Measurements from ENCODE around the gene TLN1. TPM values are rescaled to one million over a fixed set of nuclear protein-coding genes. Genes with fewer than 3 reads are reported as not detected.
A peak's percentile ranks its signal among the peaks of the same experiment; 100 is the strongest.

TLN1 gene
- total and polyA plus RNA-seq, 2 donors (not counting 1 experiment from before 2014, with no cell fraction given), result 102 to 280 TPM

GRCh38 chr9:35710818-35711500, 21.0 kb downstream of the TLN1 start:
- H3K9ac ChIP-seq (ENCODE audit: low read length), result no peak overlapping the region
- intact Hi-C loops (cut with micrococcal nuclease), result no loop called here
- H4K20me1 ChIP-seq (ENCODE audit: control insufficient read depth, insufficient read depth, low read length, poor library complexity, severe bottlenecking), result peaks cover 12% of the 10 kb centered on the region
- H3K27ac ChIP-seq (ENCODE audit: low read length in 2 of 2), result no peak overlapping the region
- TF ChIP-seq CTCF (IDR thresholded peaks at IDR 0.05) (no peak), EZH2 (IDR thresholded peaks at IDR 0.05; ENCODE audit: borderline replicate concordance, insufficient read depth, low read depth, low read length, poor library complexity, severe bottlenecking) (no peak)
- no peak for ATAC-seq (ENCODE audit: low read depth)
- no peak for DNase-seq
- H3K4me3 ChIP-seq (ENCODE audit: control extremely low read depth in 1 of 5, extremely low read depth in 1 of 5, insufficient read depth in 1 of 5, low read depth in 2 of 5, low read length in 4 of 5), result no peak overlapping the region
- Mint-ChIP-seq H3K4me1 (no peaks in the 10 kb centered on the region), H3K27me3 (no peaks in the 10 kb centered on the region), H3K27ac (peak overlapping the region; percentile 50), H3K9me3 (ENCODE audit: insufficient read depth) (no peaks in the 10 kb centered on the region), H3K4me3 (no peak overlapping the region)
- 100% methylated on average over 1 of the region's 7 CpGs for WGBS (ENCODE audit: insufficient coverage)
- no peaks in the 10 kb centered on the region for H3K4me1 ChIP-seq (ENCODE audit: control insufficient read depth in 2 of 2, insufficient read depth in 2 of 2, low read length in 2 of 2)
- CTCF ChIA-PET, result interaction anchor here (1.1 to 20.4 kb wide), 5 partner anchors 16 to 111 kb away, joined by 3 to 195 read pairs (median 4); partner anchors contain the start of gene TPM2
- H3K9me3 ChIP-seq (ENCODE audit: control extremely low read depth in 1 of 3, control insufficient read depth in 2 of 3, insufficient read depth in 1 of 3, low read length in 2 of 3), result no peaks in the 10 kb centered on the region
- H3K36me3 ChIP-seq (replicated peaks in 1 of 2; ENCODE audit: control extremely low read depth in 1 of 2, control insufficient read depth in 1 of 2, extremely low read depth in 1 of 2, insufficient read depth in 2 of 2, low read length in 1 of 2), result peaks cover 7 to 91% of the 10 kb centered on the region in 2 experiments
- H3K79me2 ChIP-seq (ENCODE audit: control insufficient read depth, insufficient read depth, low read length), result peaks cover 33% of the 10 kb centered on the region
- POLR2A ChIA-PET, result no interaction called here
- H3K27me3 ChIP-seq (replicated peaks in 1 of 4; ENCODE audit: control extremely low read depth in 1 of 4, control insufficient read depth in 3 of 4, insufficient read depth in 4 of 4, low read length in 3 of 4), result no peaks in the 10 kb centered on the region
- H2AFZ ChIP-seq (ENCODE audit: insufficient read depth, low read depth, low read length, poor library complexity, severe bottlenecking), result no peak overlapping the region
- H3K4me2 ChIP-seq (replicated peaks; ENCODE audit: low read depth, low read length, poor library complexity, severe bottlenecking), result no peak overlapping the region

- WGBS (ENCODE audit: insufficient coverage), result 100% methylated on average over 4 of the region's 4 CpGs
- H3K36me3 ChIP-seq (replicated peaks in 1 of 2; ENCODE audit: control extremely low read depth in 1 of 2, control insufficient read depth in 1 of 2, extremely low read depth in 1 of 2, insufficient read depth in 2 of 2, low read length in 1 of 2), result peaks cover 2 to 92% of the 10 kb centered on the region in 2 experiments
- H2AFZ ChIP-seq (ENCODE audit: insufficient read depth, low read depth, low read length, poor library complexity, severe bottlenecking), result no peak overlapping the region
- POLR2A ChIA-PET, result no interaction called here
- no peaks in the 10 kb centered on the region for H3K4me1 Mint-ChIP-seq
- H3K9me3 Mint-ChIP-seq (ENCODE audit: insufficient read depth), result no peaks in the 10 kb centered on the region
- no peak for DNase-seq
- TF ChIP-seq EZH2 (IDR thresholded peaks at IDR 0.05; ENCODE audit: borderline replicate concordance, insufficient read depth, low read depth, low read length, poor library complexity, severe bottlenecking) (no peak), CTCF (IDR thresholded peaks at IDR 0.05) (no peak)
- peaks cover 21% of the 10 kb centered on the region for H3K79me2 ChIP-seq (ENCODE audit: control insufficient read depth, insufficient read depth, low read length)
- no peak for ATAC-seq (ENCODE audit: low read depth)
- no peaks in the 10 kb centered on the region for H3K27me3 Mint-ChIP-seq
- CTCF ChIA-PET, result interaction anchor here (0.7 to 20.4 kb wide), 3 partner anchors 13 to 44 kb away, joined by 3 to 195 read pairs (median 4); partner anchors contain the start of genes ARHGEF39 and TPM2
- H3K9ac ChIP-seq (ENCODE audit: low read length), result no peak overlapping the region
- no peak overlapping the region for H3K4me3 ChIP-seq (ENCODE audit: control extremely low read depth in 1 of 5, extremely low read depth in 1 of 5, insufficient read depth in 1 of 5, low read depth in 2 of 5, low read length in 4 of 5)
- H3K27me3 ChIP-seq (replicated peaks in 1 of 4; ENCODE audit: control extremely low read depth in 1 of 4, control insufficient read depth in 3 of 4, insufficient read depth in 4 of 4, low read length in 3 of 4), result no peaks in the 10 kb centered on the region
- no peak overlapping the region for H3K4me3 Mint-ChIP-seq
- no peak overlapping the region for H3K4me2 ChIP-seq (replicated peaks; ENCODE audit: low read depth, low read length, poor library complexity, severe bottlenecking)
- no peak overlapping the region for H3K27ac ChIP-seq (ENCODE audit: low read length in 2 of 2)
- H3K27ac Mint-ChIP-seq, result no peak overlapping the region
- no peaks in the 10 kb centered on the region for H3K4me1 ChIP-seq (ENCODE audit: control insufficient read depth in 2 of 2, insufficient read depth in 2 of 2, low read length in 2 of 2)
- no peaks in the 10 kb centered on the region for H3K9me3 ChIP-seq (ENCODE audit: control extremely low read depth in 1 of 3, control insufficient read depth in 2 of 3, insufficient read depth in 1 of 3, low read length in 2 of 3)
- H4K20me1 ChIP-seq (ENCODE audit: control insufficient read depth, insufficient read depth, low read length, poor library complexity, severe bottlenecking), result peaks cover 18% of the 10 kb centered on the region
- intact Hi-C loops (cut with micrococcal nuclease), result no loop called here
Measured at GRCh38 chr9:35708146-35708545, 23.8 kb downstream of the TLN1 start.
